Activated CD4-positive, alpha-beta T cell treated with anti-CD3 and anti-CD28 coated beads for 48 hours (primary cell): ENCODE results near the gene LNX1.
"Not testable (repeated sequence)": the region's sequence is repeated elsewhere in the genome, so short reads cannot be mapped to it uniquely, and the experiment has no call there.

Experiments
- DNase-seq: peaks from one replicate; pipeline ENCODE4 v3.0.0-alpha.2; 2020

LNX1 gene

GRCh38 chr4:53455766-53456165, 135.5 kb downstream of the LNX1 start:
- DNase-seq, result no peak

GRCh38 chr4:53453385-53453784, 137.9 kb downstream of the LNX1 start:
- DNase-seq, result no peak

GRCh38 chr4:53450773-53451172, 140.5 kb downstream of the LNX1 start:
- no peak for DNase-seq

- DNase-seq, result no peak
These were observed 146.3 kb downstream of the LNX1 start for GRCh38 chr4:53444954-53445353.

- no peak for DNase-seq
These were observed 149.7 kb downstream of the LNX1 start for GRCh38 chr4:53441564-53441963.

GRCh38 chr4:53436251-53436650, 155.0 kb downstream of the LNX1 start:
- no peak for DNase-seq

- no peak for DNase-seq
These were observed 158.5 kb downstream of the LNX1 start for GRCh38 chr4:53432528-53433424.

GRCh38 chr4:53431052-53431451, 160.2 kb downstream of the LNX1 start:
- DNase-seq, result no peak

- DNase-seq, result no peak
These were observed 163.9 kb downstream of the LNX1 start for GRCh38 chr4:53427366-53427765.

- DNase-seq, result no peak
These were observed 167.0 kb downstream of the LNX1 start for GRCh38 chr4:53424280-53424679.

GRCh38 chr4:53422367-53422766, 168.9 kb downstream of the LNX1 start:
- DNase-seq, result no peak

- no peak for DNase-seq
These were observed 169.5 kb downstream of the LNX1 start for GRCh38 chr4:53421791-53422190.

- DNase-seq, result no peak
These were observed 172.1 kb downstream of the LNX1 start for GRCh38 chr4:53419208-53419607.

- DNase-seq, result not testable (repeated sequence)
These were observed 181.8 kb downstream of the LNX1 start for GRCh38 chr4:53409479-53409878.
